Stomach (tissue), 4 donors: ENCODE measurements around the gene DOC2B.

ENCODE experiments used
- POLR2A ChIP-seq, 4 donors: fragments of 450-650 bp; IDR thresholded peaks; one replicate each; pipeline ENCODE4 v1.6.1; 2016; ENCODE audit warnings: antibody characterized with exemption in 4 of 4, control low read depth in 2 of 4, mild to moderate bottlenecking in 1 of 4, moderate library complexity in 1 of 4
- TF ChIP-seq, protein P1 (sequence below), 7 experiments: fragments of 450-650 bp in 4 of 7; fragments of 200-600 bp in 3 of 7; sonication (generic) in 3 of 7; IDR thresholded peaks; one replicate each; pipeline ENCODE4 v1.5.1; 2016 to 2019; ENCODE audit warnings: antibody characterized with exemption in 7 of 7, control low read depth in 2 of 7, mild to moderate bottlenecking in 1 of 7

DNA sequence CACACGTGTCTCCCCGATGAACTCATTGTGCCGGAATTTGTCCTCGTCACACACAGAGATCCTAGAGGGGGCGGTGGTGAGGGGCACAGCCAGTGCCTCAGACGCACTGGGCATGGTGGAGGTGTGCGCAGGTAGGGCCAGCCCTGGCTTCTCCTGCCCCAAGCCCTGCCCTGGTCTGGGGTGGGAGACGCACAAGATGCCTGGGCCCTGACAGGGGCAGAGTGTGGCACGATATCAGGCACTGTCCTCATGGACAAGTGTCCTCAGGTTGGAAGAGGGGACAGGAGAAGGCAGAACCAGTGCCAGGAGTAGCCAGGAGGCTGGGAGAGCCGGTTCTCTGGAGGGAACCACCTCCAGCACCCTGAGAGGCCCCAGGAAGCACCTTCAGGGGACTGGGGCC, 20.0 kb downstream of the DOC2B start:
- TF ChIP-seq, protein P1, sequence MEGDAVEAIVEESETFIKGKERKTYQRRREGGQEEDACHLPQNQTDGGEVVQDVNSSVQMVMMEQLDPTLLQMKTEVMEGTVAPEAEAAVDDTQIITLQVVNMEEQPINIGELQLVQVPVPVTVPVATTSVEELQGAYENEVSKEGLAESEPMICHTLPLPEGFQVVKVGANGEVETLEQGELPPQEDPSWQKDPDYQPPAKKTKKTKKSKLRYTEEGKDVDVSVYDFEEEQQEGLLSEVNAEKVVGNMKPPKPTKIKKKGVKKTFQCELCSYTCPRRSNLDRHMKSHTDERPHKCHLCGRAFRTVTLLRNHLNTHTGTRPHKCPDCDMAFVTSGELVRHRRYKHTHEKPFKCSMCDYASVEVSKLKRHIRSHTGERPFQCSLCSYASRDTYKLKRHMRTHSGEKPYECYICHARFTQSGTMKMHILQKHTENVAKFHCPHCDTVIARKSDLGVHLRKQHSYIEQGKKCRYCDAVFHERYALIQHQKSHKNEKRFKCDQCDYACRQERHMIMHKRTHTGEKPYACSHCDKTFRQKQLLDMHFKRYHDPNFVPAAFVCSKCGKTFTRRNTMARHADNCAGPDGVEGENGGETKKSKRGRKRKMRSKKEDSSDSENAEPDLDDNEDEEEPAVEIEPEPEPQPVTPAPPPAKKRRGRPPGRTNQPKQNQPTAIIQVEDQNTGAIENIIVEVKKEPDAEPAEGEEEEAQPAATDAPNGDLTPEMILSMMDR (IDR thresholded peaks at IDR 0.05): no peak
- no peak for TF ChIP-seq POLR2A (IDR thresholded peaks at IDR 0.05)
